Transverse colon (tissue), 4 donors: ENCODE results near the gene FLVCR2. TPM values are rescaled to one million over a fixed set of nuclear protein-coding genes. Genes with fewer than 3 reads are reported as not detected.

Experiments used
- DNase-seq: peaks from one replicate; pipeline ENCODE4 v3.0.0-alpha.2; 2019
- H3K27ac ChIP-seq, 4 donors: fragments of 200-600 bp; sonication (generic); 2 replicates each; pipeline ENCODE4 v1.5.1; 2016 to 2018; ENCODE audit warnings: inconsistent platforms in 4 of 4
- H3K27me3 ChIP-seq: fragments of 200-600 bp; sonication (generic); 2 replicates; pipeline ENCODE4 v1.5.1; 2017; ENCODE audit warnings: inconsistent platforms
- H3K36me3 ChIP-seq, 4 donors: fragments of 200-600 bp; sonication (generic); 2 replicates each; pipeline ENCODE4 v1.5.1; 2017 to 2019; ENCODE audit warnings: inconsistent platforms in 4 of 4
- H3K4me1 ChIP-seq, 4 donors: fragments of 200-600 bp; sonication (generic); 2 replicates each; pipeline ENCODE4 v1.5.1; 2017 to 2020; ENCODE audit warnings: inconsistent platforms in 4 of 4
- H3K4me3 ChIP-seq, 4 donors: fragments of 200-600 bp; sonication (generic); 1 replicate in 1 of 4; 2 replicates in 3 of 4; pipeline versions ENCODE4 v1.5.1 to v1.6.1; 2017 to 2019; ENCODE audit warnings: inconsistent platforms in 4 of 4
- H3K9me3 ChIP-seq, 2 donors: fragments of 200-600 bp; sonication (generic); 2 replicates each; pipeline ENCODE4 v1.5.1; 2017 to 2019; ENCODE audit warnings: inconsistent platforms in 2 of 2
- CTCF ChIP-seq, 5 experiments: fragments of 200-600 bp in 3 of 5; fragments of 450-650 bp in 2 of 5; sonication (generic) in 3 of 5; IDR thresholded peaks; 1 replicate in 2 of 5; 2 replicates in 3 of 5; pipeline ENCODE4 v1.5.1; 2016 to 2017; ENCODE audit warnings: antibody characterized with exemption in 5 of 5, inconsistent platforms in 3 of 5, mild to moderate bottlenecking in 2 of 5, moderate library complexity in 1 of 5
- EP300 ChIP-seq: sonication (generic); formaldehyde crosslinking; IDR thresholded peaks from one replicate; pipeline ENCODE4 v1.6.1; 2017; ENCODE audit warnings: antibody characterized with exemption, low read depth
- POLR2A ChIP-seq: fragments of 450-650 bp; IDR thresholded peaks from one replicate; pipeline ENCODE4 v1.6.1; 2016; ENCODE audit warnings: antibody characterized with exemption, mild to moderate bottlenecking, moderate library complexity
- POLR2AphosphoS5 ChIP-seq, 3 donors: sonication (generic); formaldehyde crosslinking; IDR thresholded peaks; one replicate each; pipeline ENCODE4 v1.6.1; 2016; ENCODE audit warnings: antibody characterized with exemption in 3 of 3
- WGBS, 2 donors: methylation state at CpG; one replicate each; pipeline ENCODE4 v1.1.5; 2018; ENCODE audit warnings: low coverage in 1 of 2; 5-methylcytosine and 5-hydroxymethylcytosine counted together
- in situ Hi-C, 4 donors: fragments of 200-750 bp; cut with MboI; loops; one replicate each; pipeline versions ENCODE4 v1.15.0 to v1.15.1; 2017; ENCODE audit warnings: low sequenced_read_pairs in 3 of 4, low pct_ligation_motif_present in 1 of 4, low pct_unique_long_range_greater_than_20kb in 1 of 4
- intact Hi-C: fragments of 100-400 bp; cut with DNase I; formaldehyde crosslinking; loops from one replicate; pipeline ENCODE4 v1.15.1; 2023; ENCODE audit warnings: low total_unique reads
- total RNA-seq, 4 donors: library from RNA; depleted of rRNA; stranded (reverse); fragments of >200 nt; gene quantifications; one replicate each; pipeline ENCODE4 v1.1.0, GENCODE V29; 2016

FLVCR2 gene
- total RNA-seq, 4 donors from 2014 or later: 6.2 to 54.5 (median 45.0) TPM

GRCh38 chr14:75653563-75653962 is 75.1 kb downstream of the FLVCR2 start:
- Histone ChIP-seq H3K4me1 (peaks cover 0 to 4% (median 0%) of the 10 kb centered on the region in 4 donors), H3K4me3 (no peak overlapping the region), H3K36me3 (peaks cover 0 to 32% (median 9%) of the 10 kb centered on the region in 4 donors), H3K9me3 (no peaks in the 10 kb centered on the region), H3K27ac (no peak overlapping the region), H3K27me3 (no peaks in the 10 kb centered on the region)
- DNase-seq: no peak
- in situ Hi-C loops: loop anchor here (5.0 kb wide), 2 partner anchors 71 to 76 kb away; partner anchors contain the start of gene FLVCR2 (in 3 of the 4)
- WGBS, 2 donors: 87 to 100% methylated on average over 1 of the region's 1 CpG
- intact Hi-C loops: no loop called here
- TF ChIP-seq POLR2AphosphoS5 (IDR thresholded peaks at IDR 0.05) (no peak), POLR2A (no peak), EP300 (no peak), CTCF (IDR thresholded peaks at IDR 0.05) (no peak)

DNA sequence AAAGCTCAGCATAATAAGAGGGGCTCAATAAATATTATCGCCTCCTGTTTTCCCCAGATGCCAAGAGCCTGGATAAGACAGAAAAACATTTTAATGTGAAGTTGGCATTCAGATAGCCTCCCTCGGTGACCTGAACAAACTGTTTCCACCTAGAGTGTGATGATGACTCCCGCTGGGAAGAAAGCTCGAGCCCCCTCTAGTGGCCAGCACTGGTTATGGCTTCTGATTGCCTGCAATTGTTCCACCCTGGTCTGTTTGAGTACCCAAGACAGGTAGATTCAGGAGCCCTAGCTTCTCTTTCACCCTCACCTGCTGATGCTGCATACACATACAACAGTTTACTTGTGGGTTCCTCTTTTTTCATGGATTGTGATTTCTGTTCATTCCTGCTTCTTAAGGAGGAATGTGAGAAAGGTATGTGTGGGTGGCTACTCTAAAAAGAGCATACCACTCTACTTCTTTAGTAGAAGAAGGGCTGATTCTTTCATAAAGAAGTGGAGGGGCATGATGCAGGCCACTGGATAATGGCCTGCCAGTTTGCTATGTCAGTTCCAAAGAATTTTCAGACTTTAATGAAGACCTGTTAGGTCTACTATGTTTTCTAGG is 75.8 kb downstream of the FLVCR2 start:
- intact Hi-C loops: loop anchor here (2.0 kb wide), 1 partner anchor 75 kb away; the partner anchor contains the start of gene FLVCR2

DNA sequence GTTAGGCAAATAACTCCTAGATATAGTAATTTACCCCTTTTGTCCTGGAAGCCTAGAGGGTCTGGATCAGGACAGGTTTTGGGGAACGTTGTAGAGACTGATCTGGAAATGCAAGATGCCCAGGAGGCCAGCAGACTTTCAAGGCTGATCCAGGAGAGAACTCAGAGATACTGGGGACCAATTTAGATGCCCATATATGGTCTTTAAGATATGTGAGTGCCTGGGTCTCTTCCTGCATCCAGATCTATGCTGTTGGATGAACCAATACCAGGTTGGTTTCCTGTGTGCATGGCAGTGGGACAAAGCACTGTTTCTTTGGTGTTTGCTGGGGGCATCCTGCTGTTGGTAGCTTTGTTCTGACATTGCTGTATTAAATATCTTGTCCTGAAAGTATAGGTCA is 76.8 kb downstream of the FLVCR2 start:
- H3K27me3 ChIP-seq: no peaks in the 10 kb centered on the region
- TF ChIP-seq POLR2A (no peak), POLR2AphosphoS5 (IDR thresholded peaks at IDR 0.05) (no peak), EP300 (no peak), CTCF (IDR thresholded peaks at IDR 0.05) (no peak)
- 0% methylated on average over 1 of the region's 1 CpG; no CpG with 5 or more reads in 1 of the 2 donors for WGBS, 2 donors
- peaks cover 0 to 24% (median 4%) of the 10 kb centered on the region in 4 donors for H3K36me3 ChIP-seq
- peaks cover 4 to 17% (median 8%) of the 10 kb centered on the region in 4 donors for H3K4me1 ChIP-seq
- H3K9me3 ChIP-seq: no peaks in the 10 kb centered on the region
- no peak for DNase-seq
- intact Hi-C loops (loop anchor here (2.0 kb wide), 1 partner anchor 76 kb away; the partner anchor contains the start of gene FLVCR2), in situ Hi-C loops (no loop called here)
- no peak overlapping the region for H3K27ac ChIP-seq
- H3K4me3 ChIP-seq: no peak overlapping the region

More for the DNA sequence above, 75.8 kb downstream of the FLVCR2 start:
- Histone ChIP-seq H3K27ac (no peak overlapping the region), H3K36me3 (peaks cover 0 to 32% (median 8%) of the 10 kb centered on the region in 4 donors), H3K4me3 (no peak overlapping the region), H3K4me1 (peaks cover 0 to 7% (median 2%) of the 10 kb centered on the region in 4 donors), H3K9me3 (no peaks in the 10 kb centered on the region), H3K27me3 (no peaks in the 10 kb centered on the region)
- in situ Hi-C loops: loop anchor here (5.0 kb wide), 2 partner anchors 72 to 77 kb away; partner anchors contain the start of gene FLVCR2 (in 3 of the 4)
- WGBS, 2 donors: 7 to 14% methylated on average over 4 of the region's 4 CpGs
- DNase-seq: peak; percentile 87
- TF ChIP-seq CTCF (IDR thresholded peaks at IDR 0.05) (peak; percentile 91 to 99 (median 95)), POLR2A (no peak)

DNA sequence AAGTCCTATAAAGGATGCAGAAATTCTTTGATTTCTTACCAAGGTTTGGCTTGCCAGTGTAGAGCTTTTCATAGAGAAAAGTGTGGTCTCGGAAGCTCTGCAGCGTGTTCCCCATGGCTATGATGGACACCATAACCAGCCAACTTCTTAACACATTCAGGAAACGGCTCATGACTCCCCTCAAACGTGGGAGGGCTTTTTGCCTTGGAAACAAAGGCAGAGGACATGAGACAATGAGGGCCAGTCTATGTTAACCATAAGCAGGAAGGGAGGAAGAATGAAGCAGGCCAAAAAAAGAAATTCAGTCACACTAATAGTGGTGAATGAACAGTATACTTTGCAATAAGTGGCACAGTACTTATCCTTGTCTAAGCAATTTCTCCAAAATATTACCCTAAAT is 78.9 kb downstream of the FLVCR2 start:
- Histone ChIP-seq H3K27me3 (no peaks in the 10 kb centered on the region), H3K4me1 (peaks cover 4 to 29% (median 16%) of the 10 kb centered on the region in 4 donors), H3K4me3 (no peak overlapping the region), H3K36me3 (peaks cover 0 to 3% (median 0%) of the 10 kb centered on the region in 4 donors), H3K27ac (no peak overlapping the region), H3K9me3 (no peaks in the 10 kb centered on the region)
- in situ Hi-C loops: no loop called here
- DNase-seq: no peak
- intact Hi-C loops: no loop called here
- TF ChIP-seq CTCF (IDR thresholded peaks at IDR 0.05) (no peak), EP300 (no peak), POLR2AphosphoS5 (IDR thresholded peaks at IDR 0.05) (no peak), POLR2A (no peak)
- 84 to 91% methylated on average over 4 of the region's 4 CpGs for WGBS, 2 donors
